GM20431 (cell line): ENCODE results near the gene USO1.
"Not testable (repeated sequence)": the region's sequence is repeated elsewhere in the genome, so short reads cannot be mapped to it uniquely, and the experiment has no call there.

Experiments used
- in situ Hi-C: fragments of 300-500 bp; cut with MseI, MboI; formaldehyde crosslinking; loops from one replicate; pipeline ENCODE4 v1.15.0; 2020; ENCODE audit warnings: low sequenced_read_pairs; ENCODE audit not compliant: unreplicated experiment

The USO1 gene

GRCh38 chr4:75834095-75834771 is 109.9 kb downstream of the USO1 start:
- in situ Hi-C loops: no loop called here

GRCh38 chr4:75834772-75835154 is 110.4 kb downstream of the USO1 start:
- in situ Hi-C loops: no loop called here

- in situ Hi-C loops: no loop called here
These were observed 117.5 kb downstream of the USO1 start for GRCh38 chr4:75841641-75842520.

GRCh38 chr4:75843596-75843995 is 119.2 kb downstream of the USO1 start:
- in situ Hi-C loops: no loop called here

- in situ Hi-C loops: no loop called here
These were observed 119.8 kb downstream of the USO1 start for GRCh38 chr4:75844151-75844662.

- in situ Hi-C loops: no loop called here
These were observed 121.6 kb downstream of the USO1 start for GRCh38 chr4:75845992-75846391.

GRCh38 chr4:75848171-75848760 is 123.9 kb downstream of the USO1 start:
- in situ Hi-C loops: not testable (repeated sequence)

- in situ Hi-C loops: no loop called here
These were observed 124.5 kb downstream of the USO1 start for GRCh38 chr4:75848891-75849290.

- in situ Hi-C loops: no loop called here
These were observed 125.1 kb downstream of the USO1 start for GRCh38 chr4:75849461-75849860.

- in situ Hi-C loops: no loop called here
These were observed 134.3 kb downstream of the USO1 start for GRCh38 chr4:75858721-75859120.

GRCh38 chr4:75860606-75861005 is 136.2 kb downstream of the USO1 start:
- in situ Hi-C loops: no loop called here
